ENCODE measurements around the gene TARS3.

GRCh38 chr15:101639667-101640066 lies 84.6 kb downstream of the TARS3 start:
- TF ChIP-seq CTCF (conservative IDR thresholded peaks at IDR 0.05), result no peak
- TF ChIP-seq ZFX (IDR thresholded peaks at IDR 0.05), result no peak

All from C4-2B (cell line).